Suprapubic skin (tissue), 4 donors: ENCODE data around the gene ZNF428. TPM values are rescaled to one million over a fixed set of nuclear protein-coding genes. Genes with fewer than 3 reads are reported as not detected.

Experiments used
- DNase-seq, 2 donors: peaks; one replicate each; pipeline ENCODE4 v3.0.0-alpha.2; 2019; ENCODE audit warnings: low spot score in 2 of 2
- H3K27ac ChIP-seq: fragments of 200-600 bp; sonication (generic); one replicate; pipeline ENCODE4 v1.5.1; 2019
- H3K27me3 ChIP-seq: fragments of 200-600 bp; sonication (generic); one replicate; pipeline ENCODE4 v1.5.1; 2019
- H3K36me3 ChIP-seq: fragments of 200-600 bp; sonication (generic); one replicate; pipeline ENCODE4 v1.5.1; 2019
- H3K4me1 ChIP-seq: fragments of 200-600 bp; sonication (generic); one replicate; pipeline ENCODE4 v1.5.1; 2019
- H3K4me3 ChIP-seq: fragments of 200-600 bp; sonication (generic); one replicate; pipeline ENCODE4 v1.5.1; 2019; ENCODE audit warnings: mild to moderate bottlenecking
- H3K9me3 ChIP-seq: fragments of 200-600 bp; sonication (generic); one replicate; pipeline ENCODE4 v1.5.1; 2019
- EP300 ChIP-seq: sonication (generic); formaldehyde crosslinking; IDR thresholded peaks from one replicate; pipeline ENCODE4 v1.6.1; 2017; ENCODE audit warnings: antibody characterized with exemption
- POLR2A ChIP-seq, 2 donors: fragments of 450-650 bp; IDR thresholded peaks; one replicate each; pipeline ENCODE4 v1.6.1; 2017; ENCODE audit warnings: antibody characterized with exemption in 2 of 2, mild to moderate bottlenecking in 2 of 2, moderate library complexity in 2 of 2
- POLR2AphosphoS5 ChIP-seq, 3 donors: sonication (generic); formaldehyde crosslinking; IDR thresholded peaks; one replicate each; pipeline ENCODE4 v1.6.1; 2017; ENCODE audit warnings: antibody characterized with exemption in 3 of 3
- WGBS: methylation state at CpG from one replicate; pipeline ENCODE4 v1.1.5; 2018; 5-methylcytosine and 5-hydroxymethylcytosine counted together
- total RNA-seq, 4 donors: library from RNA; depleted of rRNA; stranded (reverse); fragments of >200 nt; gene quantifications; one replicate each; pipeline ENCODE4 v1.1.0, GENCODE V29; 2016
- TF ChIP-seq, protein P1 (sequence below), 2 donors: fragments of 200-600 bp in 1 of 2; fragments of 450-650 bp in 1 of 2; sonication (generic) in 1 of 2; IDR thresholded peaks; one replicate each; pipeline ENCODE4 v1.5.1; 2016 to 2019; ENCODE audit warnings: antibody characterized with exemption in 2 of 2, mild to moderate bottlenecking in 1 of 2, moderate library complexity in 1 of 2

The ZNF428 gene
- total RNA-seq, 4 donors from 2014 or later, result 10.6 to 19.3 (median 17.5) TPM

DNA sequence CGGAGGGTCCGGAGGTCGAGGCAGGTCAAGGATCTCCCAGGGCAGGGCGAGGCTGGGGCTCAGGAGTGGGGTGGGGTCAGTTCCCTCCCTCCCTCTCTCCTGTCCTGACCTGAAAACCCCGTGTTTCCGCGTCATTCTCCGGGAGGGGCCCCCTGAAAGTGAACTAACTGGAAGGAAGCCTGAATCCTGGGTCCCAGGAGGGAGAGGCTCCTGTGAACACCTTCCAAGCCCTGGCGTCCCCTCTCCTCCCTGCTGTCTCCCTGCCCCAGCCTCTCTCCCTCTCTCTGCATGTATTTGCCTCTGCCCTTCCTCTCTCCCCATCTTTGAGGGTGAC lies 21.0 kb upstream of the ZNF428 start:
- H3K9me3 ChIP-seq, result no peaks in the 10 kb centered on the region
- peaks cover 12% of the 10 kb centered on the region for H3K27me3 ChIP-seq
- peak overlapping the region; percentile 55 for H3K4me3 ChIP-seq
- no peak overlapping the region for H3K27ac ChIP-seq
- no peaks in the 10 kb centered on the region for H3K36me3 ChIP-seq
- no peak for DNase-seq
- TF ChIP-seq, protein P1, sequence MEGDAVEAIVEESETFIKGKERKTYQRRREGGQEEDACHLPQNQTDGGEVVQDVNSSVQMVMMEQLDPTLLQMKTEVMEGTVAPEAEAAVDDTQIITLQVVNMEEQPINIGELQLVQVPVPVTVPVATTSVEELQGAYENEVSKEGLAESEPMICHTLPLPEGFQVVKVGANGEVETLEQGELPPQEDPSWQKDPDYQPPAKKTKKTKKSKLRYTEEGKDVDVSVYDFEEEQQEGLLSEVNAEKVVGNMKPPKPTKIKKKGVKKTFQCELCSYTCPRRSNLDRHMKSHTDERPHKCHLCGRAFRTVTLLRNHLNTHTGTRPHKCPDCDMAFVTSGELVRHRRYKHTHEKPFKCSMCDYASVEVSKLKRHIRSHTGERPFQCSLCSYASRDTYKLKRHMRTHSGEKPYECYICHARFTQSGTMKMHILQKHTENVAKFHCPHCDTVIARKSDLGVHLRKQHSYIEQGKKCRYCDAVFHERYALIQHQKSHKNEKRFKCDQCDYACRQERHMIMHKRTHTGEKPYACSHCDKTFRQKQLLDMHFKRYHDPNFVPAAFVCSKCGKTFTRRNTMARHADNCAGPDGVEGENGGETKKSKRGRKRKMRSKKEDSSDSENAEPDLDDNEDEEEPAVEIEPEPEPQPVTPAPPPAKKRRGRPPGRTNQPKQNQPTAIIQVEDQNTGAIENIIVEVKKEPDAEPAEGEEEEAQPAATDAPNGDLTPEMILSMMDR (IDR thresholded peaks at IDR 0.05), result no peak
- 0% methylated on average over 1 of the region's 9 CpGs for WGBS
- H3K4me1 ChIP-seq, result peaks cover 28% of the 10 kb centered on the region

DNA sequence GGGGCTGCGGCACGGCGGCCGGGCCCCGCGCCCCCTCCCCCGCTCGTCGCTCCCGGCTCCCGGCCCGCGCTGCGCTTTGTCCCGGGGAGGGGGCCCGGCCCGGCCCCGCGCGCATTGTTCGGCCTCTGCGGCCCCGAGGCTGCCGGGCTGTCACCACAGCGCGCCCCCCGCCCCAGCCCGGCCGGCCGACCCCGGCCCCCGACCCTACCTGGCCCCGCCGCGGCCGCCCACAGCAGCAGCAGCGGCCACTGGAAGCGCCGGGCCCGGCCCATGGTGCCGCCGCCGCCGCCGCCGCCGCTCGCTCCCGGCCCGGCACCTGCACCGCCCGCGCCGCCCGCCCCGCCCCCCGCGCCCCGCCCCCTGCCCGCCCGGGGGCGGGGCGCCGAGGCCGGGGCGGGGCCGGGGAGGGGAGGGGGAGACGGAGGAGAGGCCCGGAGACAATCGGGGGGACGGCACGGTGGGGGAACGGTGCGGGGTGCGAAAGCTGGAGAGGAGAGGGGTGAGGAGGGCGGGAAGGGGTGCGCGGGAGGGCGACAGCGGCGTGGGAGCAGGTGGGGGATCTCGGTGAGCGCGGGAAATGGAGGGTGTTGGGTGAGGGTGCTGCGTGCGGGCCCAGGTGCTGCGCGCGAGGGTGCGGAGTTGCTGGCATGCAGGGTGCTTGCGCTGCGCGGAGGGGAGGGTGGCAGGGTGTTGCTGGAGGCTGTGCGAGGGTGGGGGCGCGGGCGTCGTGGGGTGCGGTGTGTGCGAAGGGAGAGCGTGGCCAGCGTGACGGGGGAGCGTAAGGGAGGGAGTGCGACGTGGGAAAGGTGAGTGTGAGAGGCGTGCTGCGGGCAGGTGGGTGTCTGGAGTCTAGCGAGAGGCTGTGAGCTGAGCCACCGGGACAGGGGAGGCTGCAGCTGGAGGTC lies 20.3 kb upstream of the ZNF428 start, which contains the start of gene CADM4:
TSS of gene CADM4 (minus strand) at position 332 of the 905 bp plus-strand sequence. CDS start at position 272, 60 bp downstream.
- Histone ChIP-seq H3K4me3 (peak within 1 kb of the TSS; percentile 55), H3K36me3 (no peaks in the 10 kb centered on the region), H3K27me3 (peaks cover 12% of the 10 kb centered on the region), H3K9me3 (no peaks in the 10 kb centered on the region), H3K27ac (no peak within 1 kb of the TSS), H3K4me1 (peaks cover 34% of the 10 kb centered on the region)
- TF ChIP-seq POLR2AphosphoS5 (IDR thresholded peaks at IDR 0.05) (no peak), EP300 (no peak), POLR2A (IDR thresholded peaks at IDR 0.05) (no peak)
- TF ChIP-seq, protein P1 (IDR thresholded peaks at IDR 0.05), result no peak
- WGBS, result under 1% methylated on average over 53 of the region's 110 CpGs
- no peak for DNase-seq

DNA sequence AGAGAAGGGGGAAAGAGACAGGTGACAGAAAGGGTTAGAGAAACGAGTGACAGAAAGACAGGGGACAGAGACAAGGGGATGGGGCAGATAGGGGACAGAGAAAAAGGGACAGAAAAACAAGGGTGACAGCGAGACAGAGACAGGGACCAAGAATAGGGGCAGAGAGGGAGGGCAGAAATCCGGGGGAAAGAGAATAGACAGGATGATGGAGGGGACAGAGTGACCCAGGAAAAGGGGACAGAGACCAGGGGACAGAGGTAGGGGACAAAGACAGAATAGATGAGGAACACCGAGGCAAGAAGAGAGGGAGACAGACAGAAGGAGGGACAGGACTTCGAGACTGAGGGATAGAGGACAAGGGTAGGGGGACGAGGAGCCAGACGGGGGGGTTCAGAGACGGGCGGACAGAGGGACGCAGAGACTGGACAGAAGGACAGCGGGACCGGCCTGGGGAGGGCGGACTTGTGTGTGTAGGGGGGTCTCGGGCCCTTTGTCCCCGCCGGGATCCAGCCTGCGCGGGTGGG lies 19.6 kb upstream of the ZNF428 start:
- no peak for DNase-seq
- Histone ChIP-seq H3K27me3 (peaks cover 12% of the 10 kb centered on the region), H3K27ac (no peak overlapping the region), H3K4me3 (peak overlapping the region; percentile 55), H3K9me3 (no peaks in the 10 kb centered on the region), H3K36me3 (no peaks in the 10 kb centered on the region), H3K4me1 (peaks cover 41% of the 10 kb centered on the region)
- TF ChIP-seq POLR2A (IDR thresholded peaks at IDR 0.05) (no peak), POLR2AphosphoS5 (IDR thresholded peaks at IDR 0.05) (no peak), EP300 (no peak)
- TF ChIP-seq, protein P1 (IDR thresholded peaks at IDR 0.05), result no peak
- 11% methylated on average over 18 of the region's 18 CpGs for WGBS

DNA sequence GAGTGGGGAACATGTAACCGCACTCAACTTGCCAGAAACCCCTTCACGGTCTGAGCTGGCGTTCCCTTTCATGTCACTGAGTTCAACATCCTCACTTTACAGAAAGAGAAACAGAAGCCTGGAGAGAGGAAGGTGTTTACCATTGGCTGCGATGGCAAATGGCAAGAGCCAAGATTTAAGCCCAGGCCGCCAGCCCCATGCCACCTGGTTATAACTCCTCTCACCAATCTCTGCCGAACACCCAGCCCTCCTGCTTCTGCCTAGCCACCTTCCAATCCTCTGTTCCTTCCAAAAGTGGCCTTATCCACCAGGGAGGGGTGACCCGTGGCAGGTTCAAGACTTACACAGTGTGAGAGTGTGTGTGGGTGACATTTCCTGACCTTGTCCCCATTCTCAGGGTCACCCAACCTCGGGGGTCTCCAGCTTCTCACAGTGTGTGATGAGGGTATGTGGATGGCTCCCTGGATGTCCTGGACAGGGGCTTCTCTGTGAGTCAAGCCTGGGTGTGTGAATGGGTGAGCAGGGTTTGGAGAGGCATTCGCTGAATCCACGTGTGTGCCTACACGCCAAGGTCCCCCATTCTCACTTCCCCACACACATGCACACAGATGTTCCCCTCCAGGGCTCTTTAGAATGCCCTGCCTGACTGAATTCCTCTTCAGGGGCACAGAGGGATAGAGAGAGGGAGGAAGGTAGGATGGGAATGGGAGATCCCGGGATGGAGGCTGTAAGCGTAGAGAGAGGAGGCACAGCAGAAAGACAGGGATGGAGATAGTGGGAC lies 19.0 kb upstream of the ZNF428 start:
- WGBS, result 75% methylated on average over 13 of the region's 13 CpGs
- peaks cover 48% of the 10 kb centered on the region for H3K4me1 ChIP-seq
- no peak for DNase-seq
- peak overlapping the region; percentile 55 for H3K4me3 ChIP-seq
- no peaks in the 10 kb centered on the region for H3K36me3 ChIP-seq
- TF ChIP-seq POLR2A (IDR thresholded peaks at IDR 0.05) (no peak), POLR2AphosphoS5 (IDR thresholded peaks at IDR 0.05) (no peak), EP300 (no peak)
- TF ChIP-seq, protein P1 (IDR thresholded peaks at IDR 0.05), result no peak
- peaks cover 12% of the 10 kb centered on the region for H3K27me3 ChIP-seq
- no peaks in the 10 kb centered on the region for H3K9me3 ChIP-seq
- H3K27ac ChIP-seq, result no peak overlapping the region
